Activated naive CD8-positive, alpha-beta T cell treated with anti-CD3 and anti-CD28 coated beads, Interleukin-2, amount 50 U/mL, for 24 hours (primary cell): ENCODE measurements around the gene TPSB2.
"Not testable (repeated sequence)": the region's sequence is repeated elsewhere in the genome, so short reads cannot be mapped to it uniquely, and the experiment has no call there.

Source experiments
- ATAC-seq: fragments of 150-1000 bp; cut with Tn5 transposase; one replicate; pipeline ENCODE4 v1.10.0; 2021
- DNase-seq: peaks from one replicate; pipeline ENCODE4 v3.0.0; 2021
- H3K27ac Mint-ChIP-seq: one replicate; pipeline ENCODE4 v1.8.0; 2021; ENCODE audit warnings: mild to moderate bottlenecking, mixed read lengths
- H3K27me3 Mint-ChIP-seq: one replicate; pipeline ENCODE4 v1.8.0; 2021; ENCODE audit warnings: mixed read lengths
- H3K36me3 Mint-ChIP-seq: one replicate; pipeline ENCODE4 v1.8.0; 2021; ENCODE audit warnings: low read depth, mixed read lengths
- H3K4me1 Mint-ChIP-seq: one replicate; pipeline ENCODE4 v1.8.0; 2021; ENCODE audit warnings: mixed read lengths
- H3K4me3 Mint-ChIP-seq: one replicate; pipeline ENCODE4 v1.8.0; 2021; ENCODE audit warnings: mild to moderate bottlenecking, moderate library complexity, mixed read lengths
- H3K9me3 Mint-ChIP-seq: one replicate; pipeline ENCODE4 v1.8.0; 2021; ENCODE audit warnings: mixed read lengths

TPSB2 gene

GRCh38 chr16:1255276-1256122 lies 25.5 kb upstream of the TPSB2 start, which contains the start of gene TPSD1:
Gene TPSD1, plus strand, starts transcription at chr16:1256069. Its CDS starts 212 bp downstream, at chr16:1256281.
- not testable (repeated sequence) for H3K36me3 Mint-ChIP-seq, H3K4me3 Mint-ChIP-seq, H3K4me1 Mint-ChIP-seq, H3K27me3 Mint-ChIP-seq, ATAC-seq, DNase-seq, H3K27ac Mint-ChIP-seq, H3K9me3 Mint-ChIP-seq

- H3K36me3 Mint-ChIP-seq, DNase-seq, ATAC-seq, H3K9me3 Mint-ChIP-seq, H3K27me3 Mint-ChIP-seq, H3K4me1 Mint-ChIP-seq, H3K4me3 Mint-ChIP-seq, H3K27ac Mint-ChIP-seq: not testable (repeated sequence)
Observed at GRCh38 chr16:1254821-1255220, 24.8 kb upstream of the TPSB2 start.

GRCh38 chr16:1253701-1254364 lies 23.8 kb upstream of the TPSB2 start:
- not testable (repeated sequence) for H3K27me3 Mint-ChIP-seq, H3K27ac Mint-ChIP-seq, ATAC-seq, H3K36me3 Mint-ChIP-seq, DNase-seq, H3K4me3 Mint-ChIP-seq, H3K9me3 Mint-ChIP-seq, H3K4me1 Mint-ChIP-seq

GRCh38 chr16:1249031-1249755 lies 19.2 kb upstream of the TPSB2 start:
- H3K9me3 Mint-ChIP-seq, H3K4me3 Mint-ChIP-seq, H3K27ac Mint-ChIP-seq, H3K27me3 Mint-ChIP-seq, DNase-seq, H3K4me1 Mint-ChIP-seq, H3K36me3 Mint-ChIP-seq: not testable (repeated sequence)
- ATAC-seq = peak; percentile 21

GRCh38 chr16:1247903-1248537 lies 18.0 kb upstream of the TPSB2 start:
- H3K27me3 Mint-ChIP-seq, H3K36me3 Mint-ChIP-seq, ATAC-seq, H3K27ac Mint-ChIP-seq, H3K4me1 Mint-ChIP-seq, H3K4me3 Mint-ChIP-seq, DNase-seq, H3K9me3 Mint-ChIP-seq: not testable (repeated sequence)

- ATAC-seq = no peak
- Mint-ChIP-seq H3K27me3 (peaks cover 9% of the 10 kb centered on the region), H3K9me3 (no peaks in the 10 kb centered on the region), H3K4me1 (peaks cover 3% of the 10 kb centered on the region), H3K27ac (no peak overlapping the region), H3K36me3 (no peaks in the 10 kb centered on the region), H3K4me3 (no peak overlapping the region)
- DNase-seq = no peak
Observed at GRCh38 chr16:1245452-1246020, 15.6 kb upstream of the TPSB2 start.

- Mint-ChIP-seq H3K27me3 (peaks cover 9% of the 10 kb centered on the region), H3K4me3 (no peak overlapping the region), H3K9me3 (no peaks in the 10 kb centered on the region), H3K4me1 (peaks cover 3% of the 10 kb centered on the region), H3K27ac (no peak overlapping the region), H3K36me3 (no peaks in the 10 kb centered on the region)
- ATAC-seq = no peak
- no peak for DNase-seq
Observed at GRCh38 chr16:1244881-1245280, 14.9 kb upstream of the TPSB2 start.

GRCh38 chr16:1243907-1244850 lies 14.2 kb upstream of the TPSB2 start:
- H3K4me3 Mint-ChIP-seq, DNase-seq, H3K27ac Mint-ChIP-seq, H3K4me1 Mint-ChIP-seq, H3K36me3 Mint-ChIP-seq, H3K27me3 Mint-ChIP-seq, H3K9me3 Mint-ChIP-seq: not testable (repeated sequence)
- ATAC-seq = peak; percentile 15

- not testable (repeated sequence) for H3K27me3 Mint-ChIP-seq, H3K27ac Mint-ChIP-seq, H3K36me3 Mint-ChIP-seq, ATAC-seq, DNase-seq, H3K4me3 Mint-ChIP-seq, H3K9me3 Mint-ChIP-seq, H3K4me1 Mint-ChIP-seq
Observed at GRCh38 chr16:1243363-1243762, 13.4 kb upstream of the TPSB2 start.

GRCh38 chr16:1241081-1241480 lies 11.1 kb upstream of the TPSB2 start:
- DNase-seq, H3K36me3 Mint-ChIP-seq, ATAC-seq, H3K4me1 Mint-ChIP-seq, H3K4me3 Mint-ChIP-seq, H3K9me3 Mint-ChIP-seq, H3K27me3 Mint-ChIP-seq, H3K27ac Mint-ChIP-seq: not testable (repeated sequence)

GRCh38 chr16:1240436-1240835 lies 10.5 kb upstream of the TPSB2 start, which contains the start of gene TPSAB1:
Gene TPSAB1, plus strand, starts transcription at chr16:1240705. Its CDS starts 234 bp downstream, at chr16:1240939.
- H3K4me1 Mint-ChIP-seq, ATAC-seq, H3K27ac Mint-ChIP-seq: not testable (repeated sequence)

GRCh38 chr16:1239575-1239974 lies 9.6 kb upstream of the TPSB2 start:
- H3K9me3 Mint-ChIP-seq, H3K27me3 Mint-ChIP-seq, DNase-seq, H3K4me3 Mint-ChIP-seq, H3K4me1 Mint-ChIP-seq, H3K36me3 Mint-ChIP-seq, H3K27ac Mint-ChIP-seq, ATAC-seq: not testable (repeated sequence)

More at GRCh38 chr16:1240436-1240835, 10.5 kb upstream of the TPSB2 start, which contains the start of gene TPSAB1:
- H3K27me3 Mint-ChIP-seq, DNase-seq, H3K9me3 Mint-ChIP-seq, H3K4me3 Mint-ChIP-seq, H3K36me3 Mint-ChIP-seq: not testable (repeated sequence)

GRCh38 chr16:1238909-1239308 lies 8.9 kb upstream of the TPSB2 start:
- not testable (repeated sequence) for H3K27ac Mint-ChIP-seq, H3K4me1 Mint-ChIP-seq, H3K9me3 Mint-ChIP-seq, H3K4me3 Mint-ChIP-seq, DNase-seq, H3K36me3 Mint-ChIP-seq, H3K27me3 Mint-ChIP-seq
- peak; percentile 23 for ATAC-seq
